Loucy (cell line): Measurements from ENCODE around the gene PKHD1.

Source experiments
- EZH2phosphoT487 ChIP-seq: fragments of 200-600 bp; IDR thresholded peaks from 2 replicates; pipeline ENCODE4 v1.6.1; 2018; ENCODE audit warnings: antibody characterized with exemption, mild to moderate bottlenecking, moderate library complexity, borderline replicate concordance
- TF ChIP-seq, protein P1 (sequence below): fragments of 200-600 bp; sonication (generic); conservative IDR thresholded peaks from 2 replicates; pipeline ENCODE4 v1.5.1; 2014; ENCODE audit warnings: mild to moderate bottlenecking, antibody characterized with exemption, low read length

DNA sequence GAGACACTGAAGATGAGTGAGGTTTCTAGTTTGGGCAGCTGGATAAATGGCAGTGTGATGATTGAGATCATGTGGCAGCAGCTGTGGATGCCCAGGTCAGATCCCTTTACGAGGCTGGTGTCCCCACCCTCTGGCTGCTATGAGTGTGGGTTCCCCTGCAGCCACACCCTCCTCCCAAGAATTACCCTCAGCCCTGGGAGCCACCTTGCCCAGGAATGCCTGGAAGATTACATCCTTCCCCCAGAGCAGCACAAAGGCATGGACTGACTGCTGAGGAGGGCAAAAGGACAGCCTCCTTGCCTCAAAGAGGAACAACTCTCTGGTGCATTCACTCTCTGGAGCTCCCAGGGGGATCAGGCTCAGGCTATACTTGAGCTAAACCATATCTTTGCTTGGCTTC lies 15.0 kb upstream of the PKHD1 start:
- no peak for TF ChIP-seq EZH2phosphoT487
- TF ChIP-seq, protein P1, sequence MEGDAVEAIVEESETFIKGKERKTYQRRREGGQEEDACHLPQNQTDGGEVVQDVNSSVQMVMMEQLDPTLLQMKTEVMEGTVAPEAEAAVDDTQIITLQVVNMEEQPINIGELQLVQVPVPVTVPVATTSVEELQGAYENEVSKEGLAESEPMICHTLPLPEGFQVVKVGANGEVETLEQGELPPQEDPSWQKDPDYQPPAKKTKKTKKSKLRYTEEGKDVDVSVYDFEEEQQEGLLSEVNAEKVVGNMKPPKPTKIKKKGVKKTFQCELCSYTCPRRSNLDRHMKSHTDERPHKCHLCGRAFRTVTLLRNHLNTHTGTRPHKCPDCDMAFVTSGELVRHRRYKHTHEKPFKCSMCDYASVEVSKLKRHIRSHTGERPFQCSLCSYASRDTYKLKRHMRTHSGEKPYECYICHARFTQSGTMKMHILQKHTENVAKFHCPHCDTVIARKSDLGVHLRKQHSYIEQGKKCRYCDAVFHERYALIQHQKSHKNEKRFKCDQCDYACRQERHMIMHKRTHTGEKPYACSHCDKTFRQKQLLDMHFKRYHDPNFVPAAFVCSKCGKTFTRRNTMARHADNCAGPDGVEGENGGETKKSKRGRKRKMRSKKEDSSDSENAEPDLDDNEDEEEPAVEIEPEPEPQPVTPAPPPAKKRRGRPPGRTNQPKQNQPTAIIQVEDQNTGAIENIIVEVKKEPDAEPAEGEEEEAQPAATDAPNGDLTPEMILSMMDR, result no peak
